Amniotic stem cell (primary cell): Measurements from ENCODE around the gene XPNPEP2.

Source experiments
- DNase-seq: peaks from one replicate; lab custom pipeline; 2025; lab: John Stamatoyannopoulos, UW

The XPNPEP2 gene

DNA sequence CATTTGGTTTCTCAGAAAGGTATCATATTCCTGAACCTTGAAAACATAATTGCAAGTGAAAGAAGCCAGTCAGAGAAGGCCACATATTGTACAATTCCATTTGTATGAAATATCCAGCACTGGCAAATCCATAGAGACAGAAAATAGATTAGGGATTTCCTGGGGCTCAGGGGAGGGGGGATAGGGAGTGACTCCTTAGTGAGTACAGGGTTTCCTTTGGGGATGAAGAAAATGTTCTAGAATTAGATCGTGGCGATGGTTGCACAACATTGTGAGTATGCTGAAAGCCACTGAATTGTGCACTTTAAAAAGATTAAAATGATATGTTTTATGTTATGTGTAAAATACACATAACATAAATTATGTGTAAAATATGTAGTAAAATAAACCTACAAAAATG lies 10.3 kb downstream of the XPNPEP2 start:
- no peak for DNase-seq

DNA sequence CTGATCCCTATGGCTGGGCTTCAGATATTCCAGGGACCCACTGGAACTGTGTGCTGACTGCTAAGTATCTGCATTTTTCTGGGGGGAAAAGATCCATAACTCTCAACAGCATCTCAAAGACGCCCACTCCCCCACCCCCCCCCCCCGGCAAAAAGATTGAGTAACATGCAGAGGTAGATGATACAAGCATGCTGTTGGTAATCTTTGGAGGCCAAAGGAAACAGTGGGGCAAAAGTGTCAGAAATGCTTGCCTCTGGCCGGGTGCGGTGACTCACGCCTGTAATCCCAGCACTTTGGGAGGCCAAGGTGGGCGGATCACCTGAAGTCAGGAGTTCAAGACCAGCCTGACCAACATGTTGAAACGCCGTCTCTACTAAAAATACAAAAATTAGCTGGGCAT lies 12.2 kb downstream of the XPNPEP2 start:
- DNase-seq, result no peak

DNA sequence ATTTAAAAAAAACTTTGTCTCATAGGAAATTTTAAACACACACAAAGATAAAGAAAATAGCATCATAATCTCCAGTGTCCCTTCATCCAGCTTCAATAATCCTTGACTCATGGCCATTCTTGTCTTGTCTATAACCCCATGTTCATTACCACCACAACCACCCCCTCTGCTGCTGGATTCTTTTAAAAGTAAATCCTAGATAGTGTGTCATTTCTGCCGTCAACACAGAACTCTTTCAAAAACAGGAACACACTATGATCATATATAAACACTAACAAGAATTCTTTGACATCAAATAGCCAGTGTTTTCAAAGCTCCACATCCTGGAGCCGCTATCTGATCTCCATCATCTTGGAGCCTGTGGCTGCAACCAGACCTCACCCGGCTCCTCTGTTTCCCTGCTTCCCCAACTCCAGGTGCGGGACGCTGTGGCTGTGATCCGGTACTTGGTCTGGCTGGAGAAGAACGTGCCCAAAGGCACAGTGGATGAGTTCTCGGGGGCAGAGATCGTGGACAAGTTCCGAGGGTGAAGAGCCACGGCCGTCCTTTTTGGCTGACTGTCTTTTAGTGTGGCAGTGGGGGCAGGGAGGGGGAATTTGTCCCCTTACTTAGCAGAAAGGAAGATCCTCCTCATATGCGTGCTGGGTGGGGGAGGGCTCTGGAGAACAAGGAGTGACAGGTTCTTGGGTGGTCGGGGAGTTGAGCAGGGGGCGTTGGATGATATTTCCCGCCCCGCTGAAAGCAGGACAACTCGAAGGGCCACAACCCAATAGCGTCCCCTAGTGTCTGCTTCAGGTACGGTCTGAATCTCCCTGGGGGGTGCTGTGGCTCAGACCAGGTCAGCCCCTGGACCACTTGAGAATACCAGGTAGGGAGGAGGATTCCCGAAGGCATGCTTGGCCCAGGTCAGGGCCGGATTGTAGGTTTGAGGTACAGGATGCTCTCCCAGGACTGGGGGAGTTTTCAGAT lies 15.6 kb downstream of the XPNPEP2 start:
- no peak for DNase-seq

DNA sequence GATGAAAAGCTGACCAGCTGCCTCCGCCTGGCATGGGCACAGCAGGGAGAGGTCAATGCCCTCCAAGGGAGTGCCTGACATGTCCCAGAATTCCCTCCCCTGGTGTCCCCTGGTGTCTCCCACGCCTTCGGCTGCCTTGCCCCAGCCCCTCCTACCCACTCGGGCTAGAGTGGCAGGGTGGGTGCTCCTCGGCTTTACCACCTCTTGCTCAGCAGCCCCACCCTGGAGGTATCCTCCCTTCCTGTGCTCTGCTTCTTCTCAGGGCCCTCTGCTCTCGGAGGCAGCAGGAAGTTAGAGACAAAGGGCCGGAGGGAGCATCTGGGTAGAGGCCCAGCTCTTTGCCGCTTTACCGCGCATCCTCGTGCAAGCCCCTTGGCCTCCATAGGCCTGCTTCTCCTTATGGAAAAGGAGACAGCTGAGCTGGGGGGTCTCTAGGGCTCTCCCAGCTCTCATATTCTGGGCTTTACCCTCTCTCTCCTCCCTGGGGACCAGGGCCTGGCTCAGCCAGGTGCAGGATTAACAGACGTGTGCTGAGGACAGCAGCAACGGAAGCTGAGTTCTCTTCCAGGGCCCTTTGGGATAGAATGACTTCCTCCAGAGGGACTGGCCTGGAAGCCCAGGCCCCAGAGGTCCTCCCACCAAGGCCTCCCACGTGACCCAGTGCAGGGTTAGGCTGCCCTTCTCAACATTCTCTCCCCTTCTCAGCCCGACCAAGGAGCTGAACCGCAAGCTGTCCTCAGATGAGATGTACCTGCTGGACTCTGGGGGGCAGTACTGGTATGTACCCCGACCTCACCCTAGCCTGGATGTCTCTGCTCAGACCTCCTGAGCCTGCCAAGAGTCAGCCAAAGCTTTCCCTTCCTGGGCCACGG lies 17.2 kb downstream of the XPNPEP2 start:
- no peak for DNase-seq

GRCh38 chrX:129759576-129760061 lies 20.8 kb downstream of the XPNPEP2 start:
- peak; percentile 13 for DNase-seq

DNA sequence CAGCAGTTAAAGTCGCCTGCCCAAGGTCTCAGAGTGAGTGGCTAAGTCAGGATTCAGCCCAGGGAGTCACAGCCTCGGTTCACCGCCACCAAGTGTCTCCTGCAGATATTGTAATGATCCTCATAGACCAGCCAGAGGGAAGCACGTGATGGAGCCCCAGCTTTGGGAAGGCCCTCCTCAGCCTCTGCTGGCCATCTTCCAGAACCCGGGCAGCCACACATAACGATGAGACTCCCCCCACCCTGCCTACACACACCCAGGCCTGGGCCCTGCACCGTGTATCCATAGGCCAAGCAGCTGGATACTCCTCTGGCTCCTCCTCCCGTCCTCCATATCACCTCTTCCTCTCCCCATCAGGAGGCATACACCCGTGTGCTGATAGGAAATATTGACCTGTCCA lies 21.4 kb downstream of the XPNPEP2 start:
- DNase-seq, result no peak

DNA sequence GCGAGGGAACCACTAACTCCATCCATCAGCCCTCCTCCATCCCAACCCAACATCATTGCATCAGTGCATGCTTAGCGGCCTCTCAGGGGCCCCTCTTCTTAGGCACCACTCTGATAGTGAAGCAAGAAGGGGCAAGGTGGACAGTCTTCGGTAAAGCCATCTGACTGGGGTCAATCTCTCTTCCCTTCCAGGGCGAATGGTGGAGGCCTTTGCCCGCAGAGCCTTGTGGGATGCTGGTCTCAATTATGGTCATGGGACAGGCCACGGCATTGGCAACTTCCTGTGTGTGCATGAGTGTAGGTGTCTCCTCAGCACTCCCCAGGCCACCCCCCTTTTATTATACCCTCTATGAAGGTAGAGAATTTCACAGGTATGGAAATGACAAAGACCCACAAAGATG lies 22.2 kb downstream of the XPNPEP2 start:
- DNase-seq, result no peak

GRCh38 chrX:129761596-129761995 lies 22.8 kb downstream of the XPNPEP2 start:
- DNase-seq, result no peak

DNA sequence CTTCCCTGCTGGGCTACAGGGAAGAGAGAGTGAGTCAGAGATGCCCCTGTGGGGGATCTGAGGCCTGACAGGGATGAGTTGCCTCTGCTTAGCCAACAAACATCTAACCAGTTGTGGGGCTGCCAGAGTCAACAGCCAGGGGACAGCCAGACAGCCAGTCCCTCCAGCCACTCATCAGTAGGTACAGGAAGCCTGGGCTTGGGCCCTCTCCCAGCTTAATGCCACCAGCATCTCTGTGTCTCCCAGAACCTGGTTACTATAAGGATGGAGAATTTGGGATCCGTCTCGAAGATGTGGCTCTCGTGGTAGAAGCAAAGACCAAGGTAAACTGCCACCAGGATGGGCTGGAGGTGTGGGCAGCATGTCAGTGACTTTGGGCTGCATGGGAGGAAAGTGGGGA lies 23.7 kb downstream of the XPNPEP2 start:
- no peak for DNase-seq

- no peak for DNase-seq
These were observed 24.9 kb downstream of the XPNPEP2 start for GRCh38 chrX:129763666-129764065.

GRCh38 chrX:129768186-129768585 lies 29.4 kb downstream of the XPNPEP2 start:
- no peak for DNase-seq

- no peak for DNase-seq
These were observed 30.0 kb downstream of the XPNPEP2 start for GRCh38 chrX:129768586-129769466.

- no peak for DNase-seq
These were observed 30.8 kb downstream of the XPNPEP2 start for GRCh38 chrX:129769467-129770154.

GRCh38 chrX:129771266-129771995 lies 32.7 kb downstream of the XPNPEP2 start:
- no peak for DNase-seq

DNA sequence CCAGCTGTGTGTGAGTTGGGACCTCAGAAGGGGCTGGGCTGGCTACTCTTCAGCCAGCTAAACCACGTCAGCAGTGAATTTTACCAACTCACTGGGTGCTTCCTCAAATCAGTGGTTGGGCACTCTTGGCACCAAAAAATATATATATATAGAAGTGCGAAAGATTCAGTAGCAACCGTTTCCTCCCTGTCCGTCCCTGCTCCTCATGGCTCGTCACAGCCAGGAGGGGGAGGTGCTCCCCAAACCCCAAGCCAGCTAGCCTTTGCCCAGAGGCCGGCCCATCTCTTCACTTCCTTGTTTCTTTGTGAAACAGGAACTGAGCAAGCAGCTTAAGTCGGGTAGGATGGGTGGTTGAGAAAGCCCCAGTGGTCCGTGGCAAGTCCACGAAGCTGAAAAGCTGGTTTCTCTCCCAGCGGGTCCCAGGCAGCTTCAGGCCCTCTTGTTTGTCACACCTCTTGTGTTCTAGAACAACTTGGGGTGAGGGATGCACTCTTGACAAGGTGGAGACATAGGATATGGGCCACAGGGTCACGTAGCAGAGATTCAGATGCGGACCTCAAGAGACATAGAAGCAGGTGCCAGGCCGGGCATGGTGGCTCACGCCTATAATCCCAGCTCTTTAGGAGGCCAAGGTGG lies 34.1 kb downstream of the XPNPEP2 start:
- no peak for DNase-seq

- DNase-seq, result no peak
These were observed 35.1 kb downstream of the XPNPEP2 start for GRCh38 chrX:129773649-129774458.

DNA sequence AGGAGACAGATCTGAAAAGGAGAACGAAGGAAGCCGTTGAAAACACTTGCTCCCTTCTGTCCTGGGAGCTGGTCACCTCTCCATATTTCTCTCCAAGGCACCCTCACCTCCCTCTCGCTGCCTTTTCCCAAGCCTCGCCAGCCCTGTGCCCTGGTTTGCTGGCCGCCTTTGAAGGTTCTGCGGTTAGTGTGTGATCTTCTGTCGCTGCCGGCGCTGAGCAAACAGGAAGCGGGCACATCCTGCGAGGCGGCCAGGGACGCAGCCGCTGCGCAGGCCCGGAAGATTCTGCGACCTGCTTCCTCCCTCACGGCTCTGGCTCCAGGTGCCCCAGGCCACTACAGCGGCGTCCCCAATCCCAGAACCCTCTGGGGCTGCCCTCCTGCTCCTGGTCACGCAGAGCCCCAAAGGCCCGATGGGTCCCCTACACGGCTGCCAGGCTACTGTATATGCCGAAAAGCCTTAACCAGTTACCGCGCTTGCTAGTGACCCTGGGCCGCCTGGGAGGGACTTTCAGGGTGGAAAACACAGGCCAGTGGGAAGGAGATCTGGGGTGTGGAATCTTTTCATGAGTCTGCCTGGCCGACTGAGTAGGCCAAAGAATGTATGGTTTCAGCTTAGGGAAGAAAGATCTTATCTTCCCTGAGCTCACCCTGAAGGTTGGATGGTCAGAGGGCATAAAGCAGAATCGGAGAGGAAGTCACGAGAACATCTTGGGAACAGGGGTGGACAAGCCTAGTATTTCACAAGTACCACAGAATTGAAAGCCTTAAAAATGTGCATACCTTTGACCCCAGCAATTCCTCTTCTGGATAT lies 38.6 kb downstream of the XPNPEP2 start:
- DNase-seq, result no peak

DNA sequence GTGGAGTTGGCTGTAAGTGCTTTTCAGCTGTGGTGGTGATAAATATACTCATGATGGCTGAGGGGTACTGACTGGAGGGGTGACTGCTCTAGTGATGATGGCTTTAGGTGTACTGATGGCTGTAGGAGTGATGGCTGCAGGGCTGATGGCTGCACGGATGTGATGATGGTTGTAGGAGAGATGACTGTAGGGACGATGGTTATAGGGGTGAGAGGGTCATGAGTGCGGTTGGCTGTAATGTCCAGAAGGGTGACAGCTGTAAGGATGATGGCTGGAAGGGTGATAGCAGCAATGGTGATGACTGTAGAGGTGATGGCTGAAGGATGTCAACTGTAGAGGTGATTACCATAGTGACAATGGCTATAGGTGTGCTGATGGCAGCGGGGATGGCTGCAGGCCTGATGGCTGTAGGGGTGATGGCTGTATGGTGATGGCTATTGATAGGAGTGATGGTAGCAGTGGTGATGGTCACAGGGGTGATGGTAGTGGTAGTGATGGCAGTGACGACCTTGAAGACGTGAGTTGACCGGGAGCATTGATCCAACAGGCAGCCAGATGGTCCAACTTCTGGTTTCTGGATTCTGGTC lies 40.4 kb downstream of the XPNPEP2 start:
- no peak for DNase-seq
